Uterus (tissue), 2 donors: Measurements from ENCODE around the gene DDX5.

ENCODE experiments used
- CTCF ChIP-seq, 4 experiments: fragments of 200-600 bp in 2 of 4; fragments of 450-650 bp in 2 of 4; sonication (generic) in 2 of 4; IDR thresholded peaks; one replicate each; pipeline ENCODE4 v1.5.1; 2016 to 2019; ENCODE audit warnings: antibody characterized with exemption in 4 of 4, mild to moderate bottlenecking in 2 of 4, moderate library complexity in 1 of 4
- POLR2A ChIP-seq, 2 donors: fragments of 450-650 bp; IDR thresholded peaks; one replicate each; pipeline ENCODE4 v1.6.1; 2016; ENCODE audit warnings: antibody characterized with exemption in 2 of 2, mild to moderate bottlenecking in 1 of 2, moderate library complexity in 1 of 2

GRCh38 chr17:64477849-64478248 is 28.2 kb downstream of the DDX5 start:
- TF ChIP-seq CTCF (IDR thresholded peaks at IDR 0.05) (no peak), POLR2A (IDR thresholded peaks at IDR 0.05) (no peak)
